ENCODE measurements around the gene MAPK7. TPM values are rescaled to one million over a fixed set of nuclear protein-coding genes. Genes with fewer than 3 reads are reported as not detected.

Gene MAPK7
- total and polyA plus RNA-seq, 2 donors (not counting 3 experiments of a cell fraction or from before 2014, with no cell fraction given), result 16.8 to 30.7 TPM

DNA sequence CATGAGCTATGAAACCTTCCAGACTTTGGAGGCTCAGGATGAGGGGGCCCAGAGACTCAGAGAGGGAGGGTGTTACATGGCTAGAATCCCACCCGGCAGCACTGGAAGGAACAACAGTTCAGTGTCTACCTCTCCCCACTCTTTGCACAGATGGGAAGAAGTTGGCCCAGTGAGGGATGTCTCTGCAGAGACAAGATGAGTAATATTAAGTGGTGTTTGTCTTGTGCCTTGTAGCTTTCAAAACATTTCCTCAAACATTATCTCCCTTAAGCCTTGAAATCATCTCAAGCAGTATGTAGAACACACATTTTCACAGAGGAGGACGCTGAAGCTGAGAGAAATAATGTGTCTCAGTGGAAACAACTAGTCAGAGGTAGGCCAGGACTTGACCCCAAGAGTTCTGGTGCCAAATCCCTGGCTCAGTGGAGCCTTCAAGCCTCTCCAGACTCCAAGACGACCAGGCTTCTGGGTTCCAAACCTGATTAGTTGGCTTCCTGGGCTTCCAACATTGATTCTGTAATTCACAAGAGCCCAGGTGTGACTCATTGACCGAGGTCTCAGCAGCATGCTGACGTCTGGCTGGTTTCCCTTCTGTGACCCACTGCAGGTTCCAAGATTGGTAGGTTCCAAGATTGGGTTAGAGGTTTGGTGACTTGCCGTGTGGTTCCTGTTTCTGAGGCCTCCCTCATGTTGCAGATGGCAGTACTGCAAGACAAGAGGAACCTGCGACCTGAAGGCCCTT is 40.1 kb downstream of the MAPK7 start:
- Histone ChIP-seq H3K79me2 (ENCODE audit: control insufficient read depth, insufficient read depth, low read length) (no peaks in the 10 kb centered on the region), H3K4me3 (replicated peaks in 1 of 3; ENCODE audit: insufficient read depth in 1 of 3, low read depth in 1 of 3, low read length in 3 of 3) (no peak overlapping the region), H3K9ac (replicated peaks; ENCODE audit: extremely low read depth, insufficient read depth, low read length) (no peak overlapping the region), H3K9me1 (replicated peaks; ENCODE audit: control insufficient read depth, extremely low read depth, insufficient read depth, low read length) (no peaks in the 10 kb centered on the region), H3K27me3 (ENCODE audit: control insufficient read depth in 2 of 2, insufficient read depth in 2 of 2, low read length in 2 of 2) (no peaks in the 10 kb centered on the region), H2AFZ (ENCODE audit: low read depth, low read length) (no peak overlapping the region), H3K27ac (ENCODE audit: insufficient read depth, low read depth, low read length) (no peak overlapping the region), H3K9me3 (replicated peaks; ENCODE audit: control insufficient read depth, insufficient read depth, low read length) (no peaks in the 10 kb centered on the region), H3K36me3 (ENCODE audit: control insufficient read depth in 2 of 2, extremely low read depth in 1 of 2, insufficient read depth in 2 of 2, low read length in 2 of 2) (no peaks in the 10 kb centered on the region), H4K20me1 (replicated peaks; ENCODE audit: control insufficient read depth, extremely low read depth, insufficient read depth, low read length) (no peaks in the 10 kb centered on the region), H3K4me2 (ENCODE audit: insufficient read depth, low read length) (no peak overlapping the region), H3K4me1 (ENCODE audit: control insufficient read depth, extremely low read depth, insufficient read depth, low read length) (no peaks in the 10 kb centered on the region)
- no peak for TF ChIP-seq EZH2 (IDR thresholded peaks at IDR 0.05; ENCODE audit: borderline replicate concordance, low read depth, low read length, severe bottlenecking)
- TF ChIP-seq JUN (IDR thresholded peaks at IDR 0.05; ENCODE audit: borderline replicate concordance, insufficient read depth, insufficient read length, low read depth), result no peak
- no peak for TF ChIP-seq POLR2AphosphoS5 (IDR thresholded peaks at IDR 0.05; ENCODE audit: insufficient read depth, low read depth, low read length)
- TF ChIP-seq GATA2 (IDR thresholded peaks at IDR 0.05; ENCODE audit: insufficient read depth, insufficient read length, low read depth, low read length), result no peak
- TF ChIP-seq, protein P1, sequence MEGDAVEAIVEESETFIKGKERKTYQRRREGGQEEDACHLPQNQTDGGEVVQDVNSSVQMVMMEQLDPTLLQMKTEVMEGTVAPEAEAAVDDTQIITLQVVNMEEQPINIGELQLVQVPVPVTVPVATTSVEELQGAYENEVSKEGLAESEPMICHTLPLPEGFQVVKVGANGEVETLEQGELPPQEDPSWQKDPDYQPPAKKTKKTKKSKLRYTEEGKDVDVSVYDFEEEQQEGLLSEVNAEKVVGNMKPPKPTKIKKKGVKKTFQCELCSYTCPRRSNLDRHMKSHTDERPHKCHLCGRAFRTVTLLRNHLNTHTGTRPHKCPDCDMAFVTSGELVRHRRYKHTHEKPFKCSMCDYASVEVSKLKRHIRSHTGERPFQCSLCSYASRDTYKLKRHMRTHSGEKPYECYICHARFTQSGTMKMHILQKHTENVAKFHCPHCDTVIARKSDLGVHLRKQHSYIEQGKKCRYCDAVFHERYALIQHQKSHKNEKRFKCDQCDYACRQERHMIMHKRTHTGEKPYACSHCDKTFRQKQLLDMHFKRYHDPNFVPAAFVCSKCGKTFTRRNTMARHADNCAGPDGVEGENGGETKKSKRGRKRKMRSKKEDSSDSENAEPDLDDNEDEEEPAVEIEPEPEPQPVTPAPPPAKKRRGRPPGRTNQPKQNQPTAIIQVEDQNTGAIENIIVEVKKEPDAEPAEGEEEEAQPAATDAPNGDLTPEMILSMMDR (IDR thresholded peaks at IDR 0.05; ENCODE audit: extremely low read depth in 1 of 2, insufficient read depth in 1 of 2, low read depth in 1 of 2, low read length in 2 of 2), result no peak
- no peak for TF ChIP-seq MYC (IDR thresholded peaks at IDR 0.05; ENCODE audit: low read depth, low read length)
- TF ChIP-seq, protein P2, sequence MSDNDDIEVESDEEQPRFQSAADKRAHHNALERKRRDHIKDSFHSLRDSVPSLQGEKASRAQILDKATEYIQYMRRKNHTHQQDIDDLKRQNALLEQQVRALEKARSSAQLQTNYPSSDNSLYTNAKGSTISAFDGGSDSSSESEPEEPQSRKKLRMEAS (IDR thresholded peaks at IDR 0.05; ENCODE audit: insufficient read depth, insufficient read length), result no peak
- no peak for TF ChIP-seq FOS (IDR thresholded peaks at IDR 0.05; ENCODE audit: borderline replicate concordance, insufficient read depth, low read length)
- FAIRE-seq (no peak), DNase-seq (ENCODE audit: low read depth, low spot score) (peak; percentile 24)
- no TSS peak for BruUV-seq (replicated peaks)
- intact Hi-C loops (cut with micrococcal nuclease), result no loop called here
- ChIA-PET POLR2A (no interaction called here), CTCF (interaction anchor here (1.2 kb wide), 1 partner anchor 56 kb away, joined by 4 read pairs; the partner anchor contains the start of gene B9D1)
- dilution Hi-C loops (cut with MboI; ENCODE audit: extremely low pct_ligation_motif_present, low sequenced_read_pairs), result no loop called here

All from endothelial cell of umbilical vein (primary cell).